Measurements from ENCODE around the gene TRIM44.

- TF ChIP-seq PAX5 (IDR thresholded peaks at IDR 0.05; ENCODE audit: insufficient read depth, low read length, severe bottlenecking) (no peak), POLR2AphosphoS5 (IDR thresholded peaks at IDR 0.05; ENCODE audit: low read depth, low read length) (no peak), POU2F2 (IDR thresholded peaks at IDR 0.05; ENCODE audit: low read depth, low read length) (no peak), SPI1 (IDR thresholded peaks at IDR 0.05; ENCODE audit: low read depth, low read length) (no peak), TAF1 (IDR thresholded peaks at IDR 0.05; ENCODE audit: low read depth, low read length) (no peak)
These were observed 140.5 kb downstream of the TRIM44 start for GRCh38 chr11:35803115-35803514.

Data from GM12891 (cell line).